Left lung (tissue), 10 donors: ENCODE data around the gene AGPAT3. TPM values are rescaled to one million over a fixed set of nuclear protein-coding genes. Genes with fewer than 3 reads are reported as not detected.

Experiments
- ATAC-seq: fragments of 200-7000 bp; cut with Tn5 transposase; one replicate; pipeline ENCODE4 v1.9.1; 2020; ENCODE audit warnings: moderate library complexity
- DNase-seq, 4 donors: peaks; one replicate each; pipeline ENCODE4 v3.0.0-alpha.2; 2013 to 2020
- H3K27ac ChIP-seq, 2 donors: fragments of 200-600 bp; sonication (generic) in 1 of 2; one replicate each; pipeline versions ENCODE4 v1.5.0 to v1.8.0; 2020 to 2021
- H3K27me3 ChIP-seq, 2 donors: fragments of 200-600 bp; sonication (generic) in 1 of 2; one replicate each; pipeline versions ENCODE4 v1.5.0 to v1.8.0; 2020 to 2021
- H3K36me3 ChIP-seq, 2 donors: fragments of 200-600 bp; sonication (generic) in 1 of 2; one replicate each; pipeline versions ENCODE4 v1.5.0 to v1.8.0; 2020 to 2021
- H3K4me1 ChIP-seq, 2 donors: fragments of 200-600 bp; one replicate each; pipeline ENCODE4 v1.8.0; 2021
- H3K4me3 ChIP-seq, 2 donors: fragments of 200-600 bp; sonication (generic) in 1 of 2; one replicate each; pipeline versions ENCODE4 v1.5.0 to v1.8.0; 2020 to 2021; ENCODE audit warnings: mild to moderate bottlenecking in 1 of 2
- H3K9me3 ChIP-seq, 2 donors: fragments of 200-600 bp; sonication (generic) in 1 of 2; one replicate each; pipeline versions ENCODE4 v1.5.0 to v1.8.0; 2020 to 2021
- CTCF ChIP-seq, 2 donors: fragments of 200-600 bp; sonication (generic) in 1 of 2; IDR thresholded peaks; one replicate each; pipeline versions ENCODE4 v1.5.0 to v1.8.0; 2021; ENCODE audit warnings: antibody characterized with exemption in 2 of 2
- intact Hi-C, 2 donors: fragments of 100-400 bp; cut with DNase I; formaldehyde crosslinking; loops; one replicate each; pipeline versions ENCODE4 v1.11.2 to v1.14.2; 2022
- polyA plus RNA-seq, 6 donors: library from polyadenylated mRNA; unstranded; fragments of 120-200 nt; gene quantifications; one replicate each; pipeline ENCODE4 v1.2.1, GENCODE V29; 2013; ENCODE audit not compliant: insufficient read length in 6 of 6
- total RNA-seq, 2 donors: library from RNA; stranded (reverse); fragmentation: NEBNext Ultra II Directional; extraction: Animal tissue kit (Norgen Biotek cat#: 25700); gene quantifications; one replicate each; pipeline ENCODE4 v1.2.1, GENCODE V29; 2021
- donor health status: DM: no; HTN: yes; CAD: no.
- donor health status: DM: no; HTN: no; CAD: no.

AGPAT3 gene
- total and polyA plus RNA-seq, 8 donors, result 37.4 to 111 (median 42.8) TPM

- intact Hi-C loops, result no loop called here
- H3K4me3 ChIP-seq, result no peak overlapping the region
- no peak for ATAC-seq
- peaks cover 0 to 8% of the 10 kb centered on the region in 2 donors for H3K4me1 ChIP-seq
- H3K27me3 ChIP-seq, result no peaks in the 10 kb centered on the region
- H3K27ac ChIP-seq, result no peak overlapping the region
- no peak for TF ChIP-seq CTCF (IDR thresholded peaks at IDR 0.05)
- DNase-seq, result peak in 1 of 4 donors; percentile 68
- H3K36me3 ChIP-seq, result peaks cover 0 to 45% of the 10 kb centered on the region in 2 donors
- peaks cover 0 to 6% of the 10 kb centered on the region in 2 donors for H3K9me3 ChIP-seq
These were observed 78.6 kb downstream of the AGPAT3 start for GRCh38 chr21:43943512-43944077.

DNA sequence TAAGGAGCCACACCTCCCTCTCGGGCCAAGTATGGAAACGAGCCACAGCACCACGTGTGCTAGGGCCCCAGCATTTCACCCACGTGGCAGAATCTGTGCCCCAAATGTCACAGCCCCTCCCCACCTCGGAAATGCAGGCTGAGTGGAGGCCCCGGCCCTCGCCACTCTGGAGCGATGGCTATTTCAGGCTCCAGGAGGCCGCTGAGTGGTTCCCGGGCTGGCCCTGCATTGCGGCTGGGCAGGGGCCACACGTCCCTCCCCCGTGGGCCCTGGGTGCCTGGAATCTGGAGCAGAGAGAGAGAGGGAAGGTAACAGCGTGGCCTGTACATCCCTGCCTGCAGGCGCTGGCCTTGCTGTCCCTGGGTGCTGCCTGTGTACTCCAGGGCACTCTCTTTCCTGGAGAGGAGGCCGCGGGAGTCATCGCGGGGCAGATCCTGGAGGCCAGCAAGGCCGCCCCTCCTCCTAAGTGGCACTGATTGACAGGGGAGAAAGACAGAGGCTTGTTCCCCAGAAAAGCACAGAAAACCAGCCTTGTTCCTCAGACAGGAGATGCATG, 79.1 kb downstream of the AGPAT3 start:
- Histone ChIP-seq H3K27me3 (no peaks in the 10 kb centered on the region), H3K36me3 (peaks cover 0 to 49% of the 10 kb centered on the region in 2 donors), H3K9me3 (peaks cover 0 to 12% of the 10 kb centered on the region in 2 donors), H3K4me3 (no peak overlapping the region), H3K27ac (no peak overlapping the region), H3K4me1 (peaks cover 0 to 3% of the 10 kb centered on the region in 2 donors)
- no peak for ATAC-seq
- no peak for DNase-seq
- no peak for TF ChIP-seq CTCF (IDR thresholded peaks at IDR 0.05)
- intact Hi-C loops, result no loop called here

DNA sequence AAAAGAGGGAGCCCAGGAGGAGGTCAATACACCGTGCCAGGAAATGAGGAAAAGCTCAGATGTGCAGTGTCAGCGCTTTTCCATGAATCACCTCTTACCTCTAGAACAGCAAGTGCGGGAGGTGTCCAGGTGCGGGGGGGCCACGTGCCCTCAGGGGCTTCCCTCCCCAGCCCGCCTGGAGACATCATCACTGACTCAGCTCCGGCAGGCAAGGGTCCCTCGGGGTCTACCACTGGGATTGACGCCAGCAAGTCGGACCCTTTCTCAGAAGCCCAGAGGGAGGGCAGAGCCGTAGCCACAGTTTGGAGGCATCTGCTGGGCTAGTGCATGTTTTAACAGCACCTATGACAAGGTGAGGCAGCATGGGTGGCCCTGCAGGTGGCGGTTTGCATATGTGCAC, 79.7 kb downstream of the AGPAT3 start:
- Histone ChIP-seq H3K36me3 (peaks cover 0 to 50% of the 10 kb centered on the region in 2 donors), H3K27me3 (no peaks in the 10 kb centered on the region), H3K9me3 (peaks cover 0 to 18% of the 10 kb centered on the region in 2 donors), H3K4me1 (no peaks in the 10 kb centered on the region), H3K27ac (no peak overlapping the region), H3K4me3 (no peak overlapping the region)
- ATAC-seq, result no peak
- no peak for TF ChIP-seq CTCF (IDR thresholded peaks at IDR 0.05)
- DNase-seq, result no peak
- intact Hi-C loops, result no loop called here

- Histone ChIP-seq H3K36me3 (peaks cover 0 to 35% of the 10 kb centered on the region in 2 donors), H3K27me3 (no peaks in the 10 kb centered on the region), H3K27ac (no peak overlapping the region), H3K9me3 (peaks cover 0 to 20% of the 10 kb centered on the region in 2 donors), H3K4me3 (no peak overlapping the region), H3K4me1 (no peaks in the 10 kb centered on the region)
- DNase-seq (no peak), ATAC-seq (no peak)
- TF ChIP-seq CTCF (IDR thresholded peaks at IDR 0.05), result no peak
- intact Hi-C loops, result no loop called here
These were observed 83.9 kb downstream of the AGPAT3 start for GRCh38 chr21:43948740-43949498.

DNA sequence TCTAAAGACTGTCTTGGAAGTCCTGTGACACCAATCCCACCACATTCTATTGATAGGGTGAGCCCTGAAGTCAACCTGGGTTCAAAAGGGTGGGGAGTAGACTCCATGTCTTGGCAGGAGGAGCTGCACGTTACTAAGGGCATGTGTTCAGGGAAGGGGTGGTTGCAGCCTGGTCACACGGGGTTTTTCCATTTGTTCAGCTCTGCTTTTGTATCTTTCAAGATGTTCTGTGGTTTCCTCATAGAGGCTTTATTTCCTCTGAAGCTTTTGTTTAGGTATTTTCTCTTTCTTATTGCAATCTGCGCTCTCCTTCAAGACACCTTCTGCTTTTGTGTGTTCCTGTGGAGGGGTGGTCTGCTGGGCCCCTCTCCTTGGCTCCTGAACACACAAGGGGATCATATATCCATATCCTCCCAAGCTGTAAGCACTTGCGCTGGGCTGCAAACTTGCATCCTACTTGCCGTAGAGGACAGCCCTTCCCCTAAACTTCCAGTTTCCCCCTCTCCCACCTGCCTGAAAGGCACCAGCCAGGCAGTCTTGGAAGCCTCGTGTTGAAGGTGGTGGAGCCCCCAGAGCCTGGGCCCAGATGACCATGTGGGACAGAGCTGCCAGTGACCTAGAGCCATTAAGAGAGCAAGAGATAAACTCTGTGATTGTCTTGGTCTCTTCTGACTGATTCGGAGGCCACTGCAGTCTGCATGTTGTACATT, 84.6 kb downstream of the AGPAT3 start:
- ATAC-seq (no peak), DNase-seq (peak in 1 of 4 donors; percentile 53)
- H3K27me3 ChIP-seq, result no peaks in the 10 kb centered on the region
- no peak for TF ChIP-seq CTCF (IDR thresholded peaks at IDR 0.05)
- no peak overlapping the region for H3K27ac ChIP-seq
- no peak overlapping the region for H3K4me3 ChIP-seq
- H3K9me3 ChIP-seq, result peaks cover 0 to 20% of the 10 kb centered on the region in 2 donors
- peaks cover 0 to 37% of the 10 kb centered on the region in 2 donors for H3K36me3 ChIP-seq
- intact Hi-C loops, result no loop called here
- no peaks in the 10 kb centered on the region for H3K4me1 ChIP-seq
